ENCODE results near the gene CTNNA2. TPM values are rescaled to one million over a fixed set of nuclear protein-coding genes. Genes with fewer than 3 reads are reported as not detected.

The CTNNA2 gene
- polyA plus RNA-seq, 1 of the 3 experiments (the other 2 are of a cell fraction): 0.30 TPM

DNA sequence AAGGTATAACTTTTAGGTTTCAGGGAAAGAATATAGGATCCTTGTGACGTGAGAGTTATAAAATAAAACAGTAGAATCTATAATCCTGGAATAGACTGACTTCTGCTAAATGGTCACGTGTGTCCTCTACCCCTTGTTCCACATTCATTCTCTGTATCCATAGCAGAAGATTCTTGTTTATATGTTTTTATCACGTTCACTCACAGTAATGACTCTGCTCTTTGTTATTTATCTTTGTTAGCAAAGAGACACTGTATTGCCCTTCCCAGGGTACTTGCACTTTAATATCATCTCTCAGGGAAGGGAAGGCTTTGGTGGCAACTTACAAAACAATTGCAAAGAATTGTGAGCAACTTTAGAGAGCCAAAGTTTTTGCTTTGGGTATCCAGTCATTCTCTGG, 997.9 kb downstream of the CTNNA2 start:
- TF ChIP-seq RCOR1 (IDR thresholded peaks at IDR 0.05; ENCODE audit: low read length) (no peak), FOSL2 (IDR thresholded peaks at IDR 0.05; ENCODE audit: borderline replicate concordance, low read depth) (no peak), RAD21 (IDR thresholded peaks at IDR 0.05; ENCODE audit: low read length) (no peak), NFIC (IDR thresholded peaks at IDR 0.05; ENCODE audit: borderline replicate concordance) (no peak), MXI1 (IDR thresholded peaks at IDR 0.05; ENCODE audit: low read depth, low read length) (no peak)
- TF ChIP-seq, protein P1, sequence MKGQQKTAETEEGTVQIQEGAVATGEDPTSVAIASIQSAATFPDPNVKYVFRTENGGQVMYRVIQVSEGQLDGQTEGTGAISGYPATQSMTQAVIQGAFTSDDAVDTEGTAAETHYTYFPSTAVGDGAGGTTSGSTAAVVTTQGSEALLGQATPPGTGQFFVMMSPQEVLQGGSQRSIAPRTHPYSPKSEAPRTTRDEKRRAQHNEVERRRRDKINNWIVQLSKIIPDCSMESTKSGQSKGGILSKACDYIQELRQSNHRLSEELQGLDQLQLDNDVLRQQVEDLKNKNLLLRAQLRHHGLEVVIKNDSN (IDR thresholded peaks at IDR 0.05; ENCODE audit: borderline replicate concordance, low read depth): no peak
- H3K9me3 ChIP-seq: no peaks in the 10 kb centered on the region
- no peaks in the 10 kb centered on the region for H3K4me1 ChIP-seq (ENCODE audit: control insufficient read depth in 1 of 2, insufficient read depth in 2 of 2, low read depth in 1 of 2, low read length in 1 of 2)
- no peaks in the 10 kb centered on the region for H3F3A ChIP-seq (replicated peaks; ENCODE audit: insufficient read depth)
- no peak overlapping the region for H3K9ac ChIP-seq
- no peaks in the 10 kb centered on the region for H3K36me3 ChIP-seq (replicated peaks in 1 of 2; ENCODE audit: control insufficient read depth in 1 of 2, insufficient read depth in 2 of 2, low read length in 1 of 2)
- DNase-seq: no peak
- H3K27me3 ChIP-seq (ENCODE audit: insufficient read depth): no peaks in the 10 kb centered on the region
- H3K9me2 ChIP-seq: no peaks in the 10 kb centered on the region
- CTCF ChIA-PET: interaction anchor here (3.1 kb wide), 1 partner anchor 12 kb away, joined by 18 read pairs; no protein-coding TSS in a partner anchor
- H3K4me2 ChIP-seq: no peak overlapping the region
- no peak overlapping the region for H3K4me3 ChIP-seq (ENCODE audit: low read depth in 2 of 2, low read length in 1 of 2)
- H3K79me2 ChIP-seq (ENCODE audit: insufficient read depth): no peaks in the 10 kb centered on the region
- no peak overlapping the region for H3K27ac ChIP-seq (ENCODE audit: low read depth in 2 of 2, low read length in 1 of 2)
- POLR2A ChIA-PET: no interaction called here
- no peak overlapping the region for H2AFZ ChIP-seq (ENCODE audit: low read depth)
- WGBS (ENCODE audit: low lambda C conversion rate): 17% methylated on average over 3 of the region's 3 CpGs
- H4K20me1 ChIP-seq (ENCODE audit: insufficient read depth): no peaks in the 10 kb centered on the region

DNA sequence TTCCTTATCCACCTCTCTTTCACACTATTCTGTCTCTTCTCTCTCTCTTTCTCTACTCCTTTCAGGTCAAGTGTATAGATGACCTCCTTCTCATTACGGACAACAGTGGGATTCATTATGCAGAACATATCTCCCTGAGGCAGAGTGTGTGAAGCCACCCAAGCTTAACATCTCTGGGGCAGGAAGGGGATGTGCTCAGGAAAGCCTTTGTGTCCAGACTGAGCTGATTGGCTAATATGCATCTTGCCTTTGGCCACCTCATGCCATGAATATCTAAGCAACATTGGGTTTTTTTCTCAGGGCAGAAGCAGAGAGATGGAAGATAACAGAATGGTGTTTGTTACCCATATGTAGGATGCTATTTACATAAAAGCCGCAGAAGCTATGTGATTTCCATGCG, 1003.1 kb downstream of the CTNNA2 start:
- H3F3A ChIP-seq (replicated peaks; ENCODE audit: insufficient read depth): no peaks in the 10 kb centered on the region
- H3K27ac ChIP-seq (ENCODE audit: low read depth in 2 of 2, low read length in 1 of 2): no peak overlapping the region
- H3K27me3 ChIP-seq (ENCODE audit: insufficient read depth): no peaks in the 10 kb centered on the region
- POLR2A ChIA-PET: interaction anchor here (0.7 kb wide), 1 partner anchor 11 kb away, joined by 4 read pairs; no protein-coding TSS in a partner anchor
- no peaks in the 10 kb centered on the region for H3K9me3 ChIP-seq
- no peak overlapping the region for H3K4me3 ChIP-seq (ENCODE audit: low read depth in 2 of 2, low read length in 1 of 2)
- H3K9ac ChIP-seq: no peak overlapping the region
- H3K36me3 ChIP-seq (replicated peaks in 1 of 2; ENCODE audit: control insufficient read depth in 1 of 2, insufficient read depth in 2 of 2, low read length in 1 of 2): no peaks in the 10 kb centered on the region
- H3K9me2 ChIP-seq: no peaks in the 10 kb centered on the region
- H3K79me2 ChIP-seq (ENCODE audit: insufficient read depth): no peaks in the 10 kb centered on the region
- no peak overlapping the region for H3K4me2 ChIP-seq
- CTCF ChIA-PET: interaction anchor here (1.0 to 1.6 kb wide), 2 partner anchors 17 to 190 kb away, joined by 3 to 8 read pairs; no protein-coding TSS in a partner anchor
- H4K20me1 ChIP-seq (ENCODE audit: insufficient read depth): no peaks in the 10 kb centered on the region
- no peaks in the 10 kb centered on the region; a peak in 1 of 4 replicates for H3K4me1 ChIP-seq (ENCODE audit: control insufficient read depth in 1 of 2, insufficient read depth in 2 of 2, low read depth in 1 of 2, low read length in 1 of 2)
- H2AFZ ChIP-seq (ENCODE audit: low read depth): no peak overlapping the region
- TF ChIP-seq, protein P2, sequence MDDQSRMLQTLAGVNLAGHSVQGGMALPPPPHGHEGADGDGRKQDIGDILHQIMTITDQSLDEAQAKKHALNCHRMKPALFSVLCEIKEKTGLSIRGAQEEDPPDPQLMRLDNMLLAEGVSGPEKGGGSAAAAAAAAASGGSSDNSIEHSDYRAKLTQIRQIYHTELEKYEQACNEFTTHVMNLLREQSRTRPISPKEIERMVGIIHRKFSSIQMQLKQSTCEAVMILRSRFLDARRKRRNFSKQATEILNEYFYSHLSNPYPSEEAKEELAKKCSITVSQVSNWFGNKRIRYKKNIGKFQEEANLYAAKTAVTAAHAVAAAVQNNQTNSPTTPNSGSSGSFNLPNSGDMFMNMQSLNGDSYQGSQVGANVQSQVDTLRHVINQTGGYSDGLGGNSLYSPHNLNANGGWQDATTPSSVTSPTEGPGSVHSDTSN (IDR thresholded peaks at IDR 0.05): no peak
- TF ChIP-seq, protein P1 (IDR thresholded peaks at IDR 0.05; ENCODE audit: borderline replicate concordance, low read depth): no peak
- TF ChIP-seq MXI1 (IDR thresholded peaks at IDR 0.05; ENCODE audit: low read depth, low read length) (no peak), TAF1 (IDR thresholded peaks at IDR 0.05; ENCODE audit: borderline replicate concordance, low read depth, low read length) (no peak), MEF2A (IDR thresholded peaks at IDR 0.05; ENCODE audit: borderline replicate concordance, low read depth) (no peak), CHD2 (IDR thresholded peaks at IDR 0.05; ENCODE audit: low read length, partially characterized antibody) (no peak), RAD21 (IDR thresholded peaks at IDR 0.05; ENCODE audit: low read length) (no peak)
- WGBS (ENCODE audit: low lambda C conversion rate): 65% methylated on average over 3 of the region's 3 CpGs
- no peak for DNase-seq

Data from SK-N-SH (cell line).